Heart left ventricle (tissue), 16 donors: Measurements from ENCODE around the gene FNDC11. TPM values are rescaled to one million over a fixed set of nuclear protein-coding genes. Genes with fewer than 3 reads are reported as not detected.

Source experiments
- ATAC-seq, 4 donors: fragments of 200-7000 bp; cut with Tn5 transposase; one replicate each; pipeline ENCODE4 v1.9.1; 2020 to 2022; ENCODE audit warnings: moderate library complexity in 4 of 4, mild to moderate bottlenecking in 3 of 4, moderate number of reproducible peaks in 1 of 4
- DNase-seq, 5 donors: peaks; one replicate each; pipeline ENCODE4 v3.0.0-alpha.2; 2020
- H3K27ac ChIP-seq, 12 donors: fragments of 200-600 bp; sonication (generic) in 4 of 12; one replicate each; pipeline versions ENCODE4 v1.5.0 to v1.8.0; 2016 to 2022; ENCODE audit warnings: mild to moderate bottlenecking in 2 of 12
- H3K27me3 ChIP-seq, 9 donors: fragments of 200-600 bp; sonication (generic) in 2 of 9; one replicate each; pipeline versions ENCODE4 v1.5.1 to v1.8.0; 2016 to 2022; ENCODE audit warnings: mild to moderate bottlenecking in 3 of 9
- H3K36me3 ChIP-seq, 9 donors: fragments of 200-600 bp; sonication (generic) in 2 of 9; one replicate each; pipeline versions ENCODE4 v1.5.0 to v1.8.0; 2018 to 2022; ENCODE audit warnings: mild to moderate bottlenecking in 2 of 9
- H3K4me1 ChIP-seq, 12 donors: fragments of 200-600 bp; sonication (generic) in 4 of 12; one replicate each; pipeline versions ENCODE4 v1.5.0 to v1.8.0; 2016 to 2022; ENCODE audit warnings: mild to moderate bottlenecking in 3 of 12
- H3K4me3 ChIP-seq, 12 donors: fragments of 200-600 bp; sonication (generic) in 4 of 12; one replicate each; pipeline versions ENCODE4 v1.5.0 to v1.8.0; 2017 to 2022; ENCODE audit warnings: mild to moderate bottlenecking in 9 of 12, moderate library complexity in 4 of 12
- H3K9me3 ChIP-seq, 12 donors: fragments of 200-600 bp; sonication (generic) in 4 of 12; one replicate each; pipeline versions ENCODE4 v1.5.0 to v1.8.0; 2016 to 2022; ENCODE audit warnings: mild to moderate bottlenecking in 1 of 12
- POLR2A ChIP-seq, 2 donors: fragments of 450-650 bp; IDR thresholded peaks; one replicate each; pipeline ENCODE4 v1.6.1; 2017; ENCODE audit warnings: antibody characterized with exemption in 2 of 2, mild to moderate bottlenecking in 2 of 2, moderate library complexity in 2 of 2
- WGBS, 4 donors: extraction: QIAGEN DNeasy Blood & Tissue Kit in 2 of 4; methylation state at CpG; one replicate each; pipeline versions ENCODE4 v1.1.5 to v1.1.7; 2013 to 2018; 5-methylcytosine and 5-hydroxymethylcytosine counted together
- intact Hi-C, 10 donors: fragments of 100-400 bp; cut with DNase I; formaldehyde crosslinking; loops; one replicate each; pipeline versions ENCODE4 v1.11.1 to v1.14.2; 2022
- polyA plus RNA-seq, 2 donors: library from polyadenylated mRNA; stranded (reverse); fragments of 200-250 nt; gene quantifications; one replicate each; pipeline ENCODE4 v1.2.3, GENCODE V29; 2013
- total RNA-seq, 9 donors: library from RNA; depleted of rRNA in 2 of 9; stranded (reverse); fragments of >200 nt in 2 of 9; fragmentation: NEBNext Ultra II Directional in 3 of 9; extraction: Animal tissue kit (Norgen Biotek cat#: 25700) in 3 of 9; gene quantifications; one replicate each; pipeline versions ENCODE4 v1.1.0 to v1.2.4, GENCODE V29; 2016 to 2023
- TF ChIP-seq, protein P1 (sequence below), 12 donors: fragments of 200-600 bp; sonication (generic) in 4 of 12; IDR thresholded peaks; one replicate each; pipeline versions ENCODE4 v1.5.0 to v1.8.0; 2018 to 2022; ENCODE audit warnings: antibody characterized with exemption in 12 of 12, mild to moderate bottlenecking in 5 of 12
- donor health status: ischemic (EF 13 %, LVEDD 7.1; RV severe dilation, severe dysfunction).
- donor health status: healthy with polysubstance abuse.
- donor health status: DM: no; HTN: yes; CAD: no.
- donor health status: DM: no; HTN: no; CAD: no.
- donor health status: ischemic (EF 25% LVEDD 6.9; RV normal size, moderate dysfunction).
- donor health status: ischemic (EF 25% LVEDD 5.7; RV mildly dilated, moderate dysfunction).
- donor health status: healthy.
- donor health status: DM: yes; HTN: yes; CAD: no.
- donor health status: ischemic (EF 35%, LVEDD 5.7; RV mildly dilated, moderate dysfunction).
- donor health status: nonischemic (EF 11% LVEDD 7.7; RV severe dilation, severe dysfunction).
- donor health status: DM: yes; HTN: yes; CAD: no.
- donor health status: PGD.
- donor health status: ischemic (EF 29% LVEDD 5.4; RV normal size, mild dysfunction).
- donor health status: nonischemic (EF 23%, LVEDD 6.1; RV moderate dilation, normal function).

Gene FNDC11
- total and polyA plus RNA-seq, 11 donors, result 0.08 to 0.23 (median 0.17) TPM; not detected in 5

DNA sequence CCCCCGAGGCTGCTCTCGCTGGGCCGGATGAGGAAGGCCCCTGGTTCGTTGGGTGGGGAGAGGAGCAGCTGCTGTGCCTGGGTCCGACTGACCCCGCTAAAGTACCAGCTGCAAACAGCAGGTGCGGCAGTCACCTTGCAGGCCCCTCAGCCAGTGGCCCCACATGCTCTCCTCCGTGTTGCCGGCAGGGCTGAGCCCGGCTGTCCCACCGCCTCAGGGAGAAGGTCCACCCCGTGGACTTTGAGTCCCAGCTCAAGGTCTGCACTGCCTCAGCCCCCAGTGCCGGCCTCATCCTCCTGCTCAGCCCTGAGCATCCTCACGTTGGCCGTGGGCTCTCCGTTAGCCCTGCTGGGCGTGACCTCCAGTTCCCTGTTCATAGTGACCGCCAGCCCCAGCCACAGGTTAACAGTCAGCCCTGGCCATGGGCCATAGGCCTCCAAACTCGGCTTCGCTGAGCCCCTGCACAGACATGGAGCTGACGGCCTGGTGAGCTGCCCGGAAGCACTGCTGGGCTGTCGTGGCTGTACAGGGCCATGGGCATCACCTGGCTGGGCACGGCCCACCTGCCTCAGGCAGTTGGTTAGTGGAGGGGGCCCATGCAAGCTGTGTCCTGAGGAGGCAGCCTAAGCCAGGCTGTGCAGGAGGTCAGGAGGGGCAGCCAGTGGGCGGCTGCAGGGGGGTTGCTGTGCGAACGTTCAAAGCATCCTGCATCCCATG lies 9.6 kb upstream of the FNDC11 start:
- no peaks in the 10 kb centered on the region for H3K4me1 ChIP-seq
- TF ChIP-seq POLR2A (IDR thresholded peaks at IDR 0.05), result no peak
- TF ChIP-seq, protein P1, sequence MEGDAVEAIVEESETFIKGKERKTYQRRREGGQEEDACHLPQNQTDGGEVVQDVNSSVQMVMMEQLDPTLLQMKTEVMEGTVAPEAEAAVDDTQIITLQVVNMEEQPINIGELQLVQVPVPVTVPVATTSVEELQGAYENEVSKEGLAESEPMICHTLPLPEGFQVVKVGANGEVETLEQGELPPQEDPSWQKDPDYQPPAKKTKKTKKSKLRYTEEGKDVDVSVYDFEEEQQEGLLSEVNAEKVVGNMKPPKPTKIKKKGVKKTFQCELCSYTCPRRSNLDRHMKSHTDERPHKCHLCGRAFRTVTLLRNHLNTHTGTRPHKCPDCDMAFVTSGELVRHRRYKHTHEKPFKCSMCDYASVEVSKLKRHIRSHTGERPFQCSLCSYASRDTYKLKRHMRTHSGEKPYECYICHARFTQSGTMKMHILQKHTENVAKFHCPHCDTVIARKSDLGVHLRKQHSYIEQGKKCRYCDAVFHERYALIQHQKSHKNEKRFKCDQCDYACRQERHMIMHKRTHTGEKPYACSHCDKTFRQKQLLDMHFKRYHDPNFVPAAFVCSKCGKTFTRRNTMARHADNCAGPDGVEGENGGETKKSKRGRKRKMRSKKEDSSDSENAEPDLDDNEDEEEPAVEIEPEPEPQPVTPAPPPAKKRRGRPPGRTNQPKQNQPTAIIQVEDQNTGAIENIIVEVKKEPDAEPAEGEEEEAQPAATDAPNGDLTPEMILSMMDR (IDR thresholded peaks at IDR 0.05), result no peak
- DNase-seq (no peak), ATAC-seq (no peak)
- H3K27me3 ChIP-seq, result peaks cover 0 to 27% (median 13%) of the 10 kb centered on the region in 9 donors
- WGBS, 4 donors, result 58 to 79% (median 74%) methylated on average over 8 to 27 of the region's 27 CpGs
- no peak overlapping the region for H3K4me3 ChIP-seq
- no peaks in the 10 kb centered on the region for H3K9me3 ChIP-seq
- no peaks in the 10 kb centered on the region for H3K36me3 ChIP-seq
- intact Hi-C loops, result loop anchor here in 2 of 10 donors (10.0 kb wide), 2 partner anchors 70 to 320 kb away; partner anchors contain the start of genes ABHD16B (in 1 of the 2) and TPD52L2 (in 1 of the 2)
- no peak overlapping the region for H3K27ac ChIP-seq

DNA sequence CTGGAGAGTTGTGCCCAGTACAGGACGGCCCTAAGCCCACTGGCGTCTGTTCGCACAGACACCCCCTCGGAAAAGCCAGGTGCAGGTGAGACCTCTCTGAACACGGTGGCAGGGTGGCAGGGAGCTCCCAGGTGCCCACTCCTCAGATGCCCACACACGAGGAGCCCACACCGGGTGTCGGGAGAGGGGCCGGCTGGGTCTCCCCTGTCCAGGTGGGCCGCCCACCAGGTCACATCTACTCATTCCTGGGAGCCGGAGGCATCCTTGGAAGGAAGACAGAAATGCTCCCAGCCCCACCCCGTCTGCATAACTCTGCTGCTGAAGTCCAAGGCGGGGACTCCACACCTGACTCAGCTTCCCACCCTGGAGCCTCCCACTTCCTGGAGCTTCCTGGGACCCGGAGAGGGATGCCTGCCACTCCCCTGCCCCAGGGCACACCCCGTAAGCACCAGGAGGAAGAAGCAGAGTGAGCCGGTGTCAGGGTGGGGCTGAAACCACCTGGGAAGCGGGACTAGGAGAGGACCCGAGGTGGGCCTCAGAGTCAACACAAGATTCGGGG lies 8.9 kb upstream of the FNDC11 start:
- Histone ChIP-seq H3K4me3 (no peak overlapping the region), H3K27ac (no peak overlapping the region), H3K36me3 (no peaks in the 10 kb centered on the region), H3K4me1 (no peaks in the 10 kb centered on the region), H3K27me3 (peaks cover 0 to 27% (median 15%) of the 10 kb centered on the region in 9 donors), H3K9me3 (no peaks in the 10 kb centered on the region)
- no peak for DNase-seq
- no peak for TF ChIP-seq POLR2A (IDR thresholded peaks at IDR 0.05)
- TF ChIP-seq, protein P1 (IDR thresholded peaks at IDR 0.05), result no peak
- intact Hi-C loops, result loop anchor here in 2 of 10 donors (10.0 kb wide), 2 partner anchors 70 to 320 kb away; partner anchors contain the start of genes ABHD16B (in 1 of the 2) and TPD52L2 (in 1 of the 2)
- 69 to 74% (median 74%) methylated on average over 7 to 19 of the region's 19 CpGs for WGBS, 4 donors
- ATAC-seq, result no peak

DNA sequence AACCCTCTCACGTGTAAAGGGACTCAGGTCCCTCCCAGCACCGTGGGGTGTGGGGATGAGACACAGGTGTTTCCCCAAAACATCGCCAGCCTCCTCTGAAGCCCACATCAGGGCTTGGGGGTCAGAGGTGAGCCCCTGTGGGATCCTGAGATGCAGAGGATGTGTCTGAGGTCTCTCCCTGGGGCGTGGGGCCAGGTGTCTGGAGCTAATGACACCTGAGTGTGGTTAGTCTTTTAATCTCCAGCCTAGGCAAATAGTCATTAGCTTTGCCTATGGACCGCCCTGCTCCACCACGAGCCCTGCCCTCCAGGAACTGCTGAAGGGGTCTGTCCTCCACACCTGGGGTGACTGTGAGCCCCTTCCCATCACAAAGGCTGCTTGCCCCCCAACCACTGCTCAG lies 8.1 kb upstream of the FNDC11 start:
- Histone ChIP-seq H3K27ac (no peak overlapping the region), H3K36me3 (no peaks in the 10 kb centered on the region), H3K4me1 (no peaks in the 10 kb centered on the region), H3K9me3 (no peaks in the 10 kb centered on the region), H3K4me3 (no peak overlapping the region), H3K27me3 (peaks cover 0 to 27% (median 17%) of the 10 kb centered on the region in 9 donors)
- WGBS, 4 donors, result 61 to 68% (median 63%) methylated on average over 5 to 6 of the region's 6 CpGs
- TF ChIP-seq, protein P1 (IDR thresholded peaks at IDR 0.05), result no peak
- TF ChIP-seq POLR2A (IDR thresholded peaks at IDR 0.05), result no peak
- intact Hi-C loops, result loop anchor here in 2 of 10 donors (10.0 kb wide), 2 partner anchors 69 to 319 kb away; partner anchors contain the start of genes ABHD16B (in 1 of the 2) and TPD52L2 (in 1 of the 2)
- ATAC-seq, result no peak
- DNase-seq, result no peak
